Gastrocnemius medialis (tissue), 4 donors: ENCODE measurements around the gene ADGRE1. TPM values are rescaled to one million over a fixed set of nuclear protein-coding genes. Genes with fewer than 3 reads are reported as not detected.
A peak's percentile ranks its signal among the peaks of the same experiment; 100 is the strongest.
"Not testable (repeated sequence)": the region's sequence is repeated elsewhere in the genome, so short reads cannot be mapped to it uniquely, and the experiment has no call there.

Experiments
- ATAC-seq, 2 donors: fragments of 150-250 bp; one replicate each; pipeline ENCODE4 v1.9.1; 2016
- DNase-seq, 2 donors: peaks; one replicate each; pipeline ENCODE4 v3.0.0-alpha.2; 2019
- H3K27ac ChIP-seq, 4 donors: fragments of 200-600 bp; sonication (generic); 1 replicate in 1 of 4; 2 replicates in 3 of 4; pipeline ENCODE4 v1.5.1; 2016 to 2018; ENCODE audit warnings: mild to moderate bottlenecking in 2 of 4, moderate library complexity in 1 of 4
- H3K27me3 ChIP-seq, 3 donors: fragments of 200-600 bp; sonication (generic) in 2 of 3; 1 replicate in 1 of 3; 2 replicates in 2 of 3; pipeline versions ENCODE4 v1.5.1 to v1.6.0; 2016 to 2019; ENCODE audit warnings: mild to moderate bottlenecking in 1 of 3, moderate library complexity in 1 of 3
- H3K36me3 ChIP-seq, 2 donors: fragments of 200-600 bp; sonication (generic) in 1 of 2; one replicate each; pipeline ENCODE4 v1.5.1; 2017 to 2018
- H3K4me1 ChIP-seq, 2 donors: fragments of 200-600 bp; sonication (generic) in 1 of 2; one replicate each; pipeline ENCODE4 v1.5.1; 2016 to 2017; ENCODE audit warnings: mild to moderate bottlenecking in 2 of 2
- H3K4me3 ChIP-seq, 4 donors: fragments of 200-600 bp; sonication (generic) in 3 of 4; 1 replicate in 1 of 4; 2 replicates in 3 of 4; pipeline ENCODE4 v1.5.1; 2016 to 2019; ENCODE audit warnings: mild to moderate bottlenecking in 2 of 4
- H3K9me3 ChIP-seq, 3 donors: fragments of 200-600 bp; sonication (generic) in 2 of 3; 1 replicate in 1 of 3; 2 replicates in 2 of 3; pipeline ENCODE4 v1.5.1; 2016 to 2019
- CTCF ChIP-seq, 5 experiments: fragments of 450-650 bp in 3 of 5; fragments of 200-600 bp in 2 of 5; sonication (generic) in 2 of 5; IDR thresholded peaks in 4 of 5; conservative IDR thresholded peaks in 1 of 5; 1 replicate in 4 of 5; 2 replicates in 1 of 5; pipeline ENCODE4 v1.5.1; 2016 to 2019; ENCODE audit warnings: antibody characterized with exemption in 5 of 5, mild to moderate bottlenecking in 3 of 5, moderate library complexity in 3 of 5
- POLR2A ChIP-seq, 2 donors: fragments of 450-650 bp; IDR thresholded peaks; one replicate each; pipeline ENCODE4 v1.6.1; 2017; ENCODE audit warnings: antibody characterized with exemption in 2 of 2, mild to moderate bottlenecking in 2 of 2, moderate library complexity in 2 of 2
- in situ Hi-C, 4 donors: fragments of 200-750 bp; cut with MboI; loops; one replicate each; pipeline versions ENCODE4 v1.15.0 to v1.8.0; 2017; ENCODE audit warnings: low sequenced_read_pairs in 4 of 4
- intact Hi-C: fragments of 100-400 bp; cut with DNase I; formaldehyde crosslinking; loops from one replicate; pipeline ENCODE4 v1.15.1; 2023; ENCODE audit warnings: low total_unique reads
- total RNA-seq, 4 donors: library from RNA; depleted of rRNA; stranded (reverse); fragments of >200 nt; gene quantifications; one replicate each; pipeline versions ENCODE4 v1.1.0 to v1.2.3, GENCODE V29; 2016

The ADGRE1 gene
- total RNA-seq, 4 donors from 2014 or later = 0.13 to 0.33 TPM; not detected in 2

GRCh38 chr19:6864325-6864940 lies 22.9 kb upstream of the ADGRE1 start:
- in situ Hi-C loops = loop anchor here in 3 of 4 donors (10.0 to 25.0 kb wide), 3 partner anchors 130 to 352 kb away; partner anchors contain the start of genes TUBB4A (in 3 of the 3), GPR108 (in 1 of the 3) and TRIP10 (in 1 of the 3)
- no peak overlapping the region for H3K27ac ChIP-seq
- H3K4me3 ChIP-seq = no peak overlapping the region
- intact Hi-C loops = loop anchor here (5.0 kb wide), 2 partner anchors 112 to 232 kb away; no protein-coding TSS in a partner anchor
- no peak for ATAC-seq
- no peak for DNase-seq
- no peaks in the 10 kb centered on the region for H3K4me1 ChIP-seq
- H3K36me3 ChIP-seq = no peaks in the 10 kb centered on the region
- TF ChIP-seq POLR2A (IDR thresholded peaks at IDR 0.05) = no peak
- TF ChIP-seq CTCF (IDR thresholded peaks at IDR 0.05 in 4 of 5, conservative IDR thresholded peaks at IDR 0.05 in 1 of 5) = no peak
- no peaks in the 10 kb centered on the region for H3K9me3 ChIP-seq
- no peaks in the 10 kb centered on the region for H3K27me3 ChIP-seq

GRCh38 chr19:6865849-6866248 lies 21.5 kb upstream of the ADGRE1 start:
- intact Hi-C loops = no loop called here

GRCh38 chr19:6866741-6867151 lies 20.6 kb upstream of the ADGRE1 start:
- H3K9me3 ChIP-seq = no peaks in the 10 kb centered on the region
- in situ Hi-C loops (loop anchor here in 3 of 4 donors (5.0 to 25.0 kb wide), 4 partner anchors 132 to 354 kb away; partner anchors contain the start of genes TUBB4A (in 3 of the 3), GPR108 (in 1 of the 3) and TRIP10 (in 1 of the 3)), intact Hi-C loops (no loop called here)
- H3K36me3 ChIP-seq = no peaks in the 10 kb centered on the region
- ATAC-seq (no peak), DNase-seq (no peak)
- no peaks in the 10 kb centered on the region for H3K27me3 ChIP-seq
- no peak for TF ChIP-seq CTCF (IDR thresholded peaks at IDR 0.05 in 4 of 5, conservative IDR thresholded peaks at IDR 0.05 in 1 of 5)
- TF ChIP-seq POLR2A (IDR thresholded peaks at IDR 0.05) = no peak
- no peaks in the 10 kb centered on the region for H3K4me1 ChIP-seq
- H3K4me3 ChIP-seq = no peak overlapping the region
- no peak overlapping the region for H3K27ac ChIP-seq

More at GRCh38 chr19:6865849-6866248, 21.5 kb upstream of the ADGRE1 start:
- H3K4me1 ChIP-seq = no peaks in the 10 kb centered on the region
- TF ChIP-seq CTCF (IDR thresholded peaks at IDR 0.05 in 4 of 5, conservative IDR thresholded peaks at IDR 0.05 in 1 of 5) (no peak), POLR2A (IDR thresholded peaks at IDR 0.05) (no peak)
- in situ Hi-C loops = loop anchor here in 3 of 4 donors (5.0 to 25.0 kb wide), 4 partner anchors 131 to 354 kb away; partner anchors contain the start of genes TUBB4A (in 3 of the 3), GPR108 (in 1 of the 3) and TRIP10 (in 1 of the 3)
- H3K9me3 ChIP-seq = no peaks in the 10 kb centered on the region
- no peaks in the 10 kb centered on the region for H3K36me3 ChIP-seq
- no peaks in the 10 kb centered on the region for H3K27me3 ChIP-seq
- ATAC-seq (no peak), DNase-seq (no peak)
- H3K27ac ChIP-seq = no peak overlapping the region
- H3K4me3 ChIP-seq = no peak overlapping the region

GRCh38 chr19:6868351-6868750 lies 19.0 kb upstream of the ADGRE1 start:
- intact Hi-C loops (no loop called here), in situ Hi-C loops (loop anchor here in 3 of 4 donors (5.0 to 25.0 kb wide), 4 partner anchors 134 to 356 kb away; partner anchors contain the start of genes TUBB4A (in 3 of the 3), GPR108 (in 1 of the 3) and TRIP10 (in 1 of the 3))
- H3K27ac ChIP-seq = no peak overlapping the region
- H3K9me3 ChIP-seq = no peaks in the 10 kb centered on the region
- ATAC-seq = no peak
- no peak overlapping the region for H3K4me3 ChIP-seq
- H3K4me1 ChIP-seq = no peaks in the 10 kb centered on the region
- no peaks in the 10 kb centered on the region for H3K36me3 ChIP-seq
- peak in 1 of 2 donors; percentile 10 for DNase-seq
- no peaks in the 10 kb centered on the region for H3K27me3 ChIP-seq
- TF ChIP-seq CTCF (IDR thresholded peaks at IDR 0.05 in 4 of 5, conservative IDR thresholded peaks at IDR 0.05 in 1 of 5) (no peak), POLR2A (IDR thresholded peaks at IDR 0.05) (no peak)

- H3K36me3 ChIP-seq, H3K27ac ChIP-seq, H3K27me3 ChIP-seq, H3K4me3 ChIP-seq, intact Hi-C loops, ATAC-seq, H3K9me3 ChIP-seq, H3K4me1 ChIP-seq, DNase-seq: not testable (repeated sequence)
- in situ Hi-C loops = loop anchor here in 3 of 4 donors (5.0 to 25.0 kb wide), 4 partner anchors 135 to 357 kb away; partner anchors contain the start of genes TUBB4A (in 3 of the 3), GPR108 (in 1 of the 3) and TRIP10 (in 1 of the 3)
These were observed 18.1 kb upstream of the ADGRE1 start for GRCh38 chr19:6869151-6869882.
